GM12864 (cell line): ENCODE results near the gene NEFH.
"Not testable (repeated sequence)": the region's sequence is repeated elsewhere in the genome, so short reads cannot be mapped to it uniquely, and the experiment has no call there.

ENCODE experiments used
- DNase-seq: peaks from one replicate; pipeline ENCODE4 v3.0.0-alpha.2; 2011; ENCODE audit warnings: low read depth
- H3K4me3 ChIP-seq: 2 replicates; pipeline ENCODE4 v1.5.1; 2011; ENCODE audit warnings: mild to moderate bottlenecking, low read depth, low read length, control low read depth
- CTCF ChIP-seq: IDR thresholded peaks from 2 replicates; pipeline ENCODE4 v1.5.1; 2011; ENCODE audit warnings: low read depth, mild to moderate bottlenecking, moderate library complexity, low read length, control low read depth, inconsistent platforms; ENCODE audit errors: missing control alignments

The NEFH gene

GRCh38 chr22:29479417-29480261 lies at the start of gene NEFH:
Gene NEFH, plus strand, starts transcription at chr22:29480218. Its CDS starts 45 bp downstream, at chr22:29480263.
- DNase-seq = no peak

DNA sequence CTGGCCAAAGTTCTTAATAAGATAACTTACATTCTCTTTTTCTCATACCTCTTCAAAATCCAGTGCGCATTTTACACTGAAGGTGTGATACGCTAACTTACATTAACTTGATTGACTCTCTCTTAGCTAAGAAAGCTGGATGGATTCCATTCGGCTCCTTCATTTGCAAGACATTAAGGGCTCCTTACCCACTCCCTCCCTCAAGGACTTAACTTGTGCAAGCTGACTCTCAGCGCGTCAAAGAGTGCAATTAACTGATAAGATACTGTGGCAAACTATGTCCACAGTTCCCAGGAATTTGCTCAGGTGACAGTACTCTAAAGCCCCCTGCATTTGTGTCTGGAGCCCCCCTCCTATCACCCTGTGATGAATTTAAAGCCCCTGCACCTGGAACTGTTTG lies 48.0 kb upstream of the NEFH start:
- TF ChIP-seq CTCF = no peak
- no peak overlapping the region for H3K4me3 ChIP-seq
- DNase-seq = no peak

More at GRCh38 chr22:29479417-29480261, at the start of gene NEFH:
- no peak for TF ChIP-seq CTCF
- H3K4me3 ChIP-seq = peak within 1 kb of the TSS; percentile 40

DNA sequence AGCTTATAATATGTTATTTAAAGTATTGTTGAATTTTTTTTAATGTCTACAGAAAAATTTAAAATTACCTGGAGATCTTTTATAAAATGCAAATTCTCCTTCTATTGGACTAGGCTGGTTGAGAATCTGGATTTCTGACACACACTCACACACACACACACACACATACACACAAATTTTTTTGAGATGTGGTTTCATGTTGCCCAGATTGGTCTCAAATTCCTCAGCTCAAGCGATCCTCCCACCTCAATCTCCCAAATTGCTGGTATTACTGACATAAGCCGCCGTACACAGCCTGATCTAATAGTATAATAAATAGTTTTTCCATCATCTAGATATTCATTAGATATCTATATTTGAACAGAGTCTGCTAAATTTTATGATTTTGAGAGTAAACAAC lies 46.2 kb upstream of the NEFH start:
- DNase-seq = no peak
- no peak overlapping the region for H3K4me3 ChIP-seq
- no peak for TF ChIP-seq CTCF

DNA sequence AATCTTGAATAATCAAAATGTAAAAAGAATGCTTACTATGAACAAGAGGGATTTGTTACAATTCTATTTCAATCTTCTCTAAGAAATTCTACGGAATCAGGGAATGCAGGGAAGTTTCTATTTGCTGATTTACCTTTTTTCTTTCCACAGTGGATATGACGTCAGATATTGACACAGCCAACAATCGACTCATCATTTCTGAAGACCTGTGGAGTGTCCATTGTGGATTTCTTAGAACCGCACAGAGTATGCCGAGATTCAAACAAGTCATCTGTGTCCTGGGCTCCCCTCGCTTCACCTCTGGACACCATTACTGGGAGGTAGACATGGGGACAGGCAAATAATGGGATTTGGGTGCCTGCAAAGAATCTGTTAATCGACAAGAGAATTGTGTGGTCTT lies 45.7 kb upstream of the NEFH start:
- H3K4me3 ChIP-seq = no peak overlapping the region
- no peak for TF ChIP-seq CTCF

DNA sequence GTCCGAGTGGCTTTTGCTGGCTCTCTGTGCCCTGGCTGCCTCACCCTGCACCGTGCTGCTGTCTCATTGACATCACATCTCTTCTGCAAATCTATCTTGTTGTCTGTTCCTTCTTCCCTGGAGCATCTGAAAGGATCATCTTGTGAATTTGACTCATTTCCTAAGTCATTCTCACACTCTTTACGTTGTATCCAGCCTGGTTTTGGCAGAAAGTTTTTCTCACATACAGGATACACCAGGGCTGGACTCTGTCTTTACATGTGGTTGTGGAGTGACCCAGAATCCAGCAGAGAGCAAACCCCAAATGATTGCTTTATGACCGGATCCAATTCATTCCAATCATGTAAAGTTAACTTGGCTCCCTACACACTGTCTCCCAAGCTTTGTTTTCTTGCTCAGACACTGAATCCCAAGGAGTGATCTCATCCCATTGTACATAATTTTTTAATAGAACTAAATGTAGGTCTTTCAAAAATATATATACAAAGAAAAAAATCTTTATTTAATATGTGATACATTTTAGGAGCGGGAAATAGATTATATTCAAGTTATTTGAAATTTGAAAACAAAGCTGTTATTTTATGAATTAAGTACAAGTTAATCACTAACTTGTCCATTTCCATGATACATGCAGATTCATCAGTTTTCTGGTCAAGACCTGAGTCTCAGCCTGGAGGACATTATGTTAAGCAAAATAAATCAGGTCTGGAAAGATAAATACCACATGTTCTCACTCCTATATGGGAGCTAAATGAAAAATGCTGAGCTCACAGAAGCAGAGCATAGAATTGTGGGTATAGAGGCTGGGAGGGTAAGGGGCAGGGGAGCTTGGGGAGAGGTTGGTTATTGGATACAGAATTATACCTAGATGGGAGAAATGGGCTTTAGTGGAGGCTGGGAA lies 44.5 kb upstream of the NEFH start:
- no peak for DNase-seq
- no peak for TF ChIP-seq CTCF
- H3K4me3 ChIP-seq = no peak overlapping the region

More for the DNA sequence above, 45.7 kb upstream of the NEFH start:
- no peak for DNase-seq

DNA sequence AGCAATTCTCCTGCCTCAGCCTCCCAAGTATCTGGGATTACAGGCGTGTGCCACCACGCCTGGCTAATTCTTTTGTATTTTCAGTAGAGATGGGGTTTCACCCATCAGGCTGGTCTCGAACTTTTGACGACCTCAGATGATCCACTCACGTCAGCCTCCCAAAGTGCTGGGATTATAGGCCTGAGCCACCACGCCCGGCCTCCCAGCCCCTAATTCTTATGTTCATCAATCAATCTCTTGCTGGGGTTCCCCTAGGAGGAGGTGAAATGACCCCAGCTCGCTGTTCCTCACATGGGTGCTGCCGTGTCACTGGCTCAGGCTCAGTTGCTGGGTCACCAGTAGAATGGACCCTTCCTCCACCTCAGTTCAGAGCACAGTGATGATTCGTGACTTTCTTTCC lies 41.7 kb upstream of the NEFH start, which contains the start of gene RFPL1:
Gene RFPL1 (plus strand): TSS at position 301 of the 400 bp plus-strand sequence.
- DNase-seq, H3K4me3 ChIP-seq: not testable (repeated sequence)

DNA sequence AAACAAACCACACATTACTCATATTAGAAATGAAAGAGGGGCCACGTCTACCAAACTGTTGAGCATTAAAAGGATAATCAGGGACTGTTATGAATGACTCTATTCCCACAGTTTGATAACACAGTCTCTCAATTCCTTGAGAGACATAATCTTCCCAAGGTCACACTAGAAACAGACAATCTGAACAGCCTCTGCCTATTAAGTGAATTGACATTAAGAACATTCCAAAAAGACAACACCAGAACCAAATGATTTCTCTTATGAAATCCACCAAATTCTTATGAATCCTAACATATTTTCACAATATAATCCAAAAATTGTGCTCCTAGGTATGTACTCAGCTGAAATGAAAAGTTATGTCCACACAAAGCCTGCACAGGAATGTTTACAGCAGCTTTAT lies 37.0 kb upstream of the NEFH start:
- TF ChIP-seq CTCF = no peak
- no peak overlapping the region for H3K4me3 ChIP-seq
- no peak for DNase-seq
